Caco-2 (cell line): Measurements from ENCODE around the gene ZNF678. TPM values are rescaled to one million over a fixed set of nuclear protein-coding genes. Genes with fewer than 3 reads are reported as not detected.

Experiments
- BruUV-seq: library from RNA; stranded (reverse); fragments of 400-500 nt; replicated peaks from 2 replicates; lab custom pipeline; 2021; lab: Mats Ljungman, UMichigan
- CTCF ChIA-PET: fragments of 300-600 bp; sonication (Branson Sonifier 250); formaldehyde crosslinking; loops from one replicate; lab custom pipeline; 2022; ENCODE audit warnings: antibody characterized with exemption; lab: Charles Lee
- POLR2A ChIA-PET: fragments of 300-600 bp; sonication (Branson Sonifier 250); formaldehyde crosslinking; loops from one replicate; lab custom pipeline; 2022; ENCODE audit warnings: antibody characterized with exemption; lab: Charles Lee
- DNase-seq, 2 experiments: peaks; one replicate each; pipeline versions ENCODE4 v3.0.0 to v3.0.0-alpha.2; 2020 to 2022
- H3K27me3 ChIP-seq: replicated peaks from 2 replicates; pipeline ENCODE4 v1.6.0; 2011; ENCODE audit warnings: low read length; ENCODE audit not compliant: control insufficient read depth, insufficient read depth
- H3K36me3 ChIP-seq: 2 replicates; pipeline ENCODE4 v1.5.1; 2011; ENCODE audit warnings: low read length; ENCODE audit not compliant: control insufficient read depth, insufficient read depth
- H3K4me1 ChIP-seq: fragments of 250-450 bp; sonication (Bioruptor Pico); 2 replicates; pipeline ENCODE4 v1.5.1; 2020; ENCODE audit warnings: mild to moderate bottlenecking
- H3K4me3 ChIP-seq: 2 replicates; pipeline ENCODE4 v1.5.1; 2011; ENCODE audit warnings: low read depth, mild to moderate bottlenecking, control low read depth, low read length
- H3K9me3 ChIP-seq: fragments of 250-450 bp; sonication (Bioruptor Pico); 2 replicates; pipeline ENCODE4 v1.5.1; 2020; ENCODE audit warnings: mild to moderate bottlenecking, moderate library complexity
- H3K27ac Mint-ChIP-seq: one replicate; pipeline ENCODE4 v1.8.0; 2022; ENCODE audit warnings: mixed read lengths; ENCODE audit not compliant: unreplicated experiment
- H3K27me3 Mint-ChIP-seq: one replicate; pipeline ENCODE4 v1.8.0; 2022; ENCODE audit warnings: mixed read lengths; ENCODE audit not compliant: insufficient read depth, unreplicated experiment
- H3K36me3 Mint-ChIP-seq: one replicate; pipeline ENCODE4 v1.8.0; 2022; ENCODE audit warnings: mild to moderate bottlenecking, mixed read lengths; ENCODE audit not compliant: insufficient read depth, unreplicated experiment
- H3K4me1 Mint-ChIP-seq: one replicate; pipeline ENCODE4 v1.8.0; 2022; ENCODE audit warnings: low read depth, mixed read lengths; ENCODE audit not compliant: unreplicated experiment
- H3K4me3 Mint-ChIP-seq: one replicate; pipeline ENCODE4 v1.8.0; 2022; ENCODE audit warnings: mild to moderate bottlenecking, moderate library complexity, mixed read lengths; ENCODE audit not compliant: unreplicated experiment
- H3K9me3 Mint-ChIP-seq: one replicate; pipeline ENCODE4 v1.8.0; 2022; ENCODE audit warnings: mixed read lengths; ENCODE audit not compliant: unreplicated experiment
- CTCF ChIP-seq, 2 experiments: fragments of 200-600 bp in 1 of 2; IDR thresholded peaks; 1 replicate in 1 of 2; 2 replicates in 1 of 2; pipeline versions ENCODE4 v1.5.1 to v1.8.0; 2011 to 2022; ENCODE audit warnings: antibody characterized with exemption in 1 of 2, control low read depth in 1 of 2, inconsistent platforms in 1 of 2, low read depth in 1 of 2, low read length in 1 of 2, mild to moderate bottlenecking in 1 of 2, moderate library complexity in 1 of 2; ENCODE audit not compliant: insufficient read depth in 1 of 2, severe bottlenecking in 1 of 2, unreplicated experiment in 1 of 2
- intact Hi-C: fragments of 100-400 bp; cut with micrococcal nuclease; formaldehyde crosslinking; loops from one replicate; pipeline ENCODE4 v1.10.0; 2022; ENCODE audit not compliant: unreplicated experiment
- total RNA-seq: library from RNA; stranded (reverse); gene quantifications from 2 replicates; pipeline ENCODE4 v1.2.3, GENCODE V29; 2022

The ZNF678 gene
- total RNA-seq, 1 experiment from 2014 or later, result 10.7 TPM

- no peak for DNase-seq
- Mint-ChIP-seq H3K27ac (no peak overlapping the region), H3K9me3 (peaks cover 21% of the 10 kb centered on the region), H3K27me3 (no peaks in the 10 kb centered on the region), H3K4me3 (no peak overlapping the region), H3K36me3 (peaks cover 4% of the 10 kb centered on the region), H3K4me1 (no peaks in the 10 kb centered on the region)
- ChIA-PET POLR2A (no interaction called here), CTCF (no interaction called here)
- H3K4me3 ChIP-seq, result no peak overlapping the region
- no TSS peak for BruUV-seq
- no peak for TF ChIP-seq CTCF (IDR thresholded peaks at IDR 0.05; ENCODE audit: insufficient read depth in 1 of 2, low read depth in 1 of 2, low read length in 1 of 2, severe bottlenecking in 1 of 2, unreplicated experiment in 1 of 2)
- H3K27me3 ChIP-seq, result no peaks in the 10 kb centered on the region
- no peaks in the 10 kb centered on the region for H3K36me3 ChIP-seq
- intact Hi-C loops, result no loop called here
- no peaks in the 10 kb centered on the region for H3K4me1 ChIP-seq
- H3K9me3 ChIP-seq, result peaks cover 9% of the 10 kb centered on the region; the same call in 1 of the 2 replicates
These were observed 44.1 kb downstream of the ZNF678 start for GRCh38 chr1:227607336-227607898.

GRCh38 chr1:227612658-227613057, 49.3 kb downstream of the ZNF678 start:
- H3K9me3 Mint-ChIP-seq, result peaks cover 34% of the 10 kb centered on the region
- H3K27me3 ChIP-seq, result no peaks in the 10 kb centered on the region
- peaks cover 4% of the 10 kb centered on the region for H3K36me3 Mint-ChIP-seq
- no peaks in the 10 kb centered on the region for H3K4me1 Mint-ChIP-seq
- 0 out of 2 replicates have a peak, but pooled peaks cover 4% of the 10 kb centered on the region for H3K9me3 ChIP-seq
- H3K4me3 ChIP-seq, result no peak overlapping the region
- no peaks in the 10 kb centered on the region for H3K36me3 ChIP-seq
- DNase-seq, result no peak
- no peak for TF ChIP-seq CTCF (IDR thresholded peaks at IDR 0.05; ENCODE audit: insufficient read depth in 1 of 2, low read depth in 1 of 2, low read length in 1 of 2, severe bottlenecking in 1 of 2, unreplicated experiment in 1 of 2)
- CTCF ChIA-PET, result no interaction called here
- BruUV-seq, result no TSS peak
- no peaks in the 10 kb centered on the region for H3K4me1 ChIP-seq
- intact Hi-C loops, result no loop called here
- H3K27ac Mint-ChIP-seq, result no peak overlapping the region
- no peaks in the 10 kb centered on the region for H3K27me3 Mint-ChIP-seq
- H3K4me3 Mint-ChIP-seq, result no peak overlapping the region
- POLR2A ChIA-PET, result no interaction called here

- no peak for TF ChIP-seq CTCF (IDR thresholded peaks at IDR 0.05; ENCODE audit: insufficient read depth in 1 of 2, low read depth in 1 of 2, low read length in 1 of 2, severe bottlenecking in 1 of 2, unreplicated experiment in 1 of 2)
- Mint-ChIP-seq H3K36me3 (peaks cover 4% of the 10 kb centered on the region), H3K27ac (no peak overlapping the region), H3K9me3 (peaks cover 34% of the 10 kb centered on the region), H3K4me3 (no peak overlapping the region), H3K4me1 (no peaks in the 10 kb centered on the region), H3K27me3 (no peaks in the 10 kb centered on the region)
- intact Hi-C loops, result no loop called here
- H3K9me3 ChIP-seq, result no peaks in the 10 kb centered on the region
- H3K4me3 ChIP-seq, result no peak overlapping the region
- DNase-seq, result no peak
- BruUV-seq, result no TSS peak
- H3K36me3 ChIP-seq, result no peaks in the 10 kb centered on the region
- ChIA-PET POLR2A (no interaction called here), CTCF (interaction anchor here (0.5 kb wide), 1 partner anchor 26 kb away, joined by 3 read pairs; no protein-coding TSS in a partner anchor)
- H3K4me1 ChIP-seq, result no peaks in the 10 kb centered on the region
- H3K27me3 ChIP-seq, result no peaks in the 10 kb centered on the region
These were observed 50.2 kb downstream of the ZNF678 start for GRCh38 chr1:227613526-227613925.
